ENCODE measurements around the gene PCNX2. TPM values are rescaled to one million over a fixed set of nuclear protein-coding genes. Genes with fewer than 3 reads are reported as not detected.

PCNX2 gene
- total and polyA plus RNA-seq, 2 donors (not counting 3 experiments of a cell fraction or from before 2014, with no cell fraction given), result 6.6 to 11.0 TPM

GRCh38 chr1:233334092-233334491 lies 38.6 kb upstream of the PCNX2 start:
- dilution Hi-C loops (cut with MboI; ENCODE audit: extremely low pct_ligation_motif_present, low sequenced_read_pairs), result no loop called here
- no peak overlapping the region for H2AFZ ChIP-seq (ENCODE audit: low read depth, low read length)
- H3K9me1 ChIP-seq (replicated peaks; ENCODE audit: control insufficient read depth, extremely low read depth, insufficient read depth, low read length), result no peaks in the 10 kb centered on the region
- intact Hi-C loops (cut with micrococcal nuclease), result no loop called here
- TF ChIP-seq, protein P1, sequence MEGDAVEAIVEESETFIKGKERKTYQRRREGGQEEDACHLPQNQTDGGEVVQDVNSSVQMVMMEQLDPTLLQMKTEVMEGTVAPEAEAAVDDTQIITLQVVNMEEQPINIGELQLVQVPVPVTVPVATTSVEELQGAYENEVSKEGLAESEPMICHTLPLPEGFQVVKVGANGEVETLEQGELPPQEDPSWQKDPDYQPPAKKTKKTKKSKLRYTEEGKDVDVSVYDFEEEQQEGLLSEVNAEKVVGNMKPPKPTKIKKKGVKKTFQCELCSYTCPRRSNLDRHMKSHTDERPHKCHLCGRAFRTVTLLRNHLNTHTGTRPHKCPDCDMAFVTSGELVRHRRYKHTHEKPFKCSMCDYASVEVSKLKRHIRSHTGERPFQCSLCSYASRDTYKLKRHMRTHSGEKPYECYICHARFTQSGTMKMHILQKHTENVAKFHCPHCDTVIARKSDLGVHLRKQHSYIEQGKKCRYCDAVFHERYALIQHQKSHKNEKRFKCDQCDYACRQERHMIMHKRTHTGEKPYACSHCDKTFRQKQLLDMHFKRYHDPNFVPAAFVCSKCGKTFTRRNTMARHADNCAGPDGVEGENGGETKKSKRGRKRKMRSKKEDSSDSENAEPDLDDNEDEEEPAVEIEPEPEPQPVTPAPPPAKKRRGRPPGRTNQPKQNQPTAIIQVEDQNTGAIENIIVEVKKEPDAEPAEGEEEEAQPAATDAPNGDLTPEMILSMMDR (IDR thresholded peaks at IDR 0.05; ENCODE audit: extremely low read depth in 1 of 2, insufficient read depth in 1 of 2, low read depth in 1 of 2, low read length in 2 of 2), result no peak
- TF ChIP-seq POLR2AphosphoS5 (IDR thresholded peaks at IDR 0.05; ENCODE audit: insufficient read depth, low read depth, low read length) (no peak), GATA2 (IDR thresholded peaks at IDR 0.05; ENCODE audit: insufficient read depth, insufficient read length, low read depth, low read length) (no peak), MAX (IDR thresholded peaks at IDR 0.05; ENCODE audit: insufficient read depth, insufficient read length) (no peak), JUN (IDR thresholded peaks at IDR 0.05; ENCODE audit: borderline replicate concordance, insufficient read depth, insufficient read length, low read depth) (no peak), EZH2 (IDR thresholded peaks at IDR 0.05; ENCODE audit: borderline replicate concordance, low read depth, low read length, severe bottlenecking) (no peak), MYC (IDR thresholded peaks at IDR 0.05; ENCODE audit: low read depth, low read length) (no peak), POLR2A (IDR thresholded peaks at IDR 0.05; ENCODE audit: low read depth, low read length) (no peak), FOS (IDR thresholded peaks at IDR 0.05; ENCODE audit: borderline replicate concordance, insufficient read depth, low read length) (no peak)
- no peaks in the 10 kb centered on the region for H3K9me3 ChIP-seq (replicated peaks; ENCODE audit: control insufficient read depth, insufficient read depth, low read length)
- H3K4me3 ChIP-seq (replicated peaks in 1 of 3; ENCODE audit: insufficient read depth in 1 of 3, low read depth in 1 of 3, low read length in 3 of 3), result no peak overlapping the region
- POLR2A ChIA-PET, result interaction anchor here (0.5 kb wide), 1 partner anchor 127 kb away, joined by 9 read pairs; no protein-coding TSS in a partner anchor
- H3K36me3 ChIP-seq (ENCODE audit: control insufficient read depth in 2 of 2, extremely low read depth in 1 of 2, insufficient read depth in 2 of 2, low read length in 2 of 2), result no peaks in the 10 kb centered on the region
- H4K20me1 ChIP-seq (replicated peaks; ENCODE audit: control insufficient read depth, extremely low read depth, insufficient read depth, low read length), result no peaks in the 10 kb centered on the region
- DNase-seq (ENCODE audit: low read depth, low spot score) (no peak), FAIRE-seq (no peak)
- H3K27ac ChIP-seq (ENCODE audit: insufficient read depth, low read depth, low read length), result no peak overlapping the region
- BruUV-seq (replicated peaks), result no TSS peak
- no peak overlapping the region for H3K4me2 ChIP-seq (ENCODE audit: insufficient read depth, low read length)
- CTCF ChIA-PET, result no interaction called here
- no peaks in the 10 kb centered on the region for H3K79me2 ChIP-seq (ENCODE audit: control insufficient read depth, insufficient read depth, low read length)
- H3K9ac ChIP-seq (replicated peaks; ENCODE audit: extremely low read depth, insufficient read depth, low read length), result no peak overlapping the region
- peaks cover 3% of the 10 kb centered on the region in 2 experiments for H3K27me3 ChIP-seq (ENCODE audit: control insufficient read depth in 2 of 2, insufficient read depth in 2 of 2, low read length in 2 of 2)
- no peaks in the 10 kb centered on the region for H3K4me1 ChIP-seq (ENCODE audit: control insufficient read depth, extremely low read depth, insufficient read depth, low read length)
